Lung (tissue), 12 donors: Measurements from ENCODE around the gene TOMM40L. TPM values are rescaled to one million over a fixed set of nuclear protein-coding genes. Genes with fewer than 3 reads are reported as not detected.
"Not testable (repeated sequence)": the region's sequence is repeated elsewhere in the genome, so short reads cannot be mapped to it uniquely, and the experiment has no call there.

Experiments
- ATAC-seq: fragments of 200-7000 bp; cut with Tn5 transposase; one replicate; pipeline ENCODE4 v1.9.1; 2020; ENCODE audit warnings: moderate number of reproducible peaks; ENCODE audit not compliant: insufficient read depth, low FRiP score
- DNase-seq, 3 donors: peaks; one replicate each; pipeline ENCODE4 v3.0.0-alpha.2; 2013 to 2017
- H3K27ac ChIP-seq, 2 donors: one replicate each; pipeline ENCODE4 v1.5.1; 2013; ENCODE audit warnings: mild to moderate bottlenecking in 2 of 2, moderate library complexity in 2 of 2, control low read depth in 1 of 2, inconsistent platforms in 1 of 2, low read depth in 1 of 2, low read length in 1 of 2
- H3K27me3 ChIP-seq, 3 donors: one replicate each; pipeline ENCODE4 v1.5.1; 2013; ENCODE audit warnings: low read length in 2 of 3; ENCODE audit not compliant: control insufficient read depth in 3 of 3, insufficient read depth in 3 of 3
- H3K36me3 ChIP-seq, 4 donors: one replicate each; pipeline ENCODE4 v1.5.1; 2013; ENCODE audit warnings: low read length in 4 of 4, mild to moderate bottlenecking in 1 of 4, moderate library complexity in 1 of 4; ENCODE audit not compliant: control insufficient read depth in 4 of 4, insufficient read depth in 4 of 4
- H3K4me1 ChIP-seq, 5 donors: one replicate each; pipeline ENCODE4 v1.5.1; 2013; ENCODE audit warnings: low read length in 5 of 5, mild to moderate bottlenecking in 2 of 5, moderate library complexity in 1 of 5; ENCODE audit not compliant: control insufficient read depth in 5 of 5, insufficient read depth in 5 of 5
- H3K4me3 ChIP-seq: one replicate; pipeline ENCODE4 v1.5.1; 2013; ENCODE audit warnings: mild to moderate bottlenecking, control low read depth, moderate library complexity
- H3K9ac ChIP-seq, 2 donors: one replicate each; pipeline ENCODE4 v1.5.1; 2013; ENCODE audit warnings: low read length in 2 of 2, control low read depth in 1 of 2; ENCODE audit not compliant: insufficient read depth in 1 of 2
- H3K9me3 ChIP-seq, 4 donors: one replicate each; pipeline ENCODE4 v1.5.1; 2013; ENCODE audit warnings: low read length in 3 of 4, mild to moderate bottlenecking in 1 of 4, moderate library complexity in 1 of 4; ENCODE audit not compliant: control insufficient read depth in 4 of 4, insufficient read depth in 3 of 4
- WGBS, 2 donors: extraction: QIAGEN DNeasy Blood & Tissue Kit; methylation state at CpG; one replicate each; pipeline ENCODE4 v1.1.7; 2013; 5-methylcytosine and 5-hydroxymethylcytosine counted together
- polyA plus RNA-seq, 2 donors: library from polyadenylated mRNA; stranded (reverse); fragments of 200-250 nt; gene quantifications; one replicate each; pipeline ENCODE4 v1.2.1, GENCODE V29; 2013
- total RNA-seq, 2 donors: library from RNA; depleted of rRNA in 1 of 2; stranded (reverse); fragments of >200 nt in 1 of 2; gene quantifications; one replicate each; pipeline ENCODE4 v1.2.1, GENCODE V29; 2014 to 2021
- TF ChIP-seq, protein P1 (sequence below): IDR thresholded peaks from 2 replicates; pipeline ENCODE4 v1.5.1; 2012; ENCODE audit warnings: mild to moderate bottlenecking; ENCODE audit errors: control extremely low read depth, extremely low read depth
- donor health status: control.
- donor health status: control.
- donor health status: Bipolar disorder and iron deficiency.
- donor health status: healthy.
- donor health status: DM: yes; HTN: yes; CAD: no.

TOMM40L gene
- total and polyA plus RNA-seq, 4 donors: 4.9 to 13.0 (median 9.0) TPM

DNA sequence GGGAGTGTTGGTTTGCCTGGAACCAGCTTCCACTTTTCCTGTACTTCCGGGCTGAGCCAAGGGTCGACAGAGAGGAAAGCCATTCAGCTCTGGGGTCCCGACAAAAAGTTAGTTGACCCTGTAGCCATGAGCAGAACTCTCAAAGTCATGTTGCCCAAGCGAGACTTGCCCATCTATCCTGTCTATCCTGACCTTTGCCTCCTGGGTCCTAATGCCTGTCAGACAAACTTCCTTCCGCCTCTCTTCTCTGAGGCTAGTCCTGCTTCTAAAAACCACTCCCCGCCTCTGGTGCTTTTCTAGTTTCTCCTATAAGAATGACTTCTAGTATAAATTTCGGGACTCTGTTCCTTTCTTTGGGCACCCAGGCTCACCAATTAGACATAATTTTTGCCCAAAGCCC, 25.0 kb downstream of the TOMM40L start:
- no peak for ATAC-seq
- Histone ChIP-seq H3K4me1 (no peaks in the 10 kb centered on the region), H3K9ac (no peak overlapping the region), H3K4me3 (no peak overlapping the region), H3K27me3 (no peaks in the 10 kb centered on the region), H3K36me3 (no peaks in the 10 kb centered on the region), H3K27ac (no peak overlapping the region), H3K9me3 (no peaks in the 10 kb centered on the region)
- TF ChIP-seq, protein P1, sequence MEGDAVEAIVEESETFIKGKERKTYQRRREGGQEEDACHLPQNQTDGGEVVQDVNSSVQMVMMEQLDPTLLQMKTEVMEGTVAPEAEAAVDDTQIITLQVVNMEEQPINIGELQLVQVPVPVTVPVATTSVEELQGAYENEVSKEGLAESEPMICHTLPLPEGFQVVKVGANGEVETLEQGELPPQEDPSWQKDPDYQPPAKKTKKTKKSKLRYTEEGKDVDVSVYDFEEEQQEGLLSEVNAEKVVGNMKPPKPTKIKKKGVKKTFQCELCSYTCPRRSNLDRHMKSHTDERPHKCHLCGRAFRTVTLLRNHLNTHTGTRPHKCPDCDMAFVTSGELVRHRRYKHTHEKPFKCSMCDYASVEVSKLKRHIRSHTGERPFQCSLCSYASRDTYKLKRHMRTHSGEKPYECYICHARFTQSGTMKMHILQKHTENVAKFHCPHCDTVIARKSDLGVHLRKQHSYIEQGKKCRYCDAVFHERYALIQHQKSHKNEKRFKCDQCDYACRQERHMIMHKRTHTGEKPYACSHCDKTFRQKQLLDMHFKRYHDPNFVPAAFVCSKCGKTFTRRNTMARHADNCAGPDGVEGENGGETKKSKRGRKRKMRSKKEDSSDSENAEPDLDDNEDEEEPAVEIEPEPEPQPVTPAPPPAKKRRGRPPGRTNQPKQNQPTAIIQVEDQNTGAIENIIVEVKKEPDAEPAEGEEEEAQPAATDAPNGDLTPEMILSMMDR: no peak
- WGBS, 2 donors: 74 to 82% methylated on average over 7 of the region's 7 CpGs
- DNase-seq: no peak

DNA sequence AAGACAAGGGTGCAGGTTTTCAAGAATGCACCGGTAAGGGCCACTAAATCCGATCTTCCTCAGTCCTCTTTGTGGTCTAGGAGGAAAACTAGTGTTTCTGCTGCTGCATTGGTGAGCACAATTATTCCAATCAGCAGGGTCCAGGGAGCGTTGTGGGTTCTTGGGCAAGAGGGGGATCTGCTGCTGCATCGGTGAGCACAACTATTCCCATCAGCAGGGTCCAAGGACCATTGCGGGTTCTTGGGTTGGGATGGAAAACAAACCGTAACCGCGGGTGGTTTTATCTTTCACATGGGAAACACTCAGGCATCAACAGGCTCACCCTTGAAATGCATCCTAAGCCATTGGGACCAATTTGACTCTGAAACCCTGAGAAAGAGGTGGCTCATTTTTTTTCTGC, 25.7 kb downstream of the TOMM40L start:
- 97 to 98% methylated on average over 8 of the region's 8 CpGs for WGBS, 2 donors
- no peaks in the 10 kb centered on the region for H3K27me3 ChIP-seq
- TF ChIP-seq, protein P1: no peak
- H3K4me3 ChIP-seq: no peak overlapping the region
- DNase-seq (no peak), ATAC-seq (no peak)
- no peaks in the 10 kb centered on the region for H3K36me3 ChIP-seq
- peaks cover 0 to under 1% (median 0%) of the 10 kb centered on the region in 4 donors for H3K9me3 ChIP-seq
- no peak overlapping the region for H3K9ac ChIP-seq
- H3K4me1 ChIP-seq: no peaks in the 10 kb centered on the region
- H3K27ac ChIP-seq: no peak overlapping the region

DNA sequence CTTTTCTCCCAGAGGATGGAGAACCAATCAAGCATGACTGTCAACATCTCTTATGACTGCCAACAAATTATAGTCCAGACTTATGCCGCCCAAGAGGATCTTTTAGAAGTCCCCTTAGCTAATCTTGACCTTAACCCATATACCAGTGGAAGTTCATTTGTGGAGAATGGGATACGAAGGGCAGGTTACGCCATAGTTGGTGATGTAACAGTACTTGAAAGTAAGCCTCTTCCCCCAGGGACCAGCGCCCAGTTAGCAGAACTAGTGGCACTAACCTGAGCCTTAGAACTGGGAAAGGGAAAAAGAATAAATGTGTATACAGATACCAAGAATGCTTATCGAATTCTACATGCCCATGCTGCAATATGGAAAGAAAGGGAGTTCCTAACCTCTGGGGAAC, 29.4 kb downstream of the TOMM40L start:
- DNase-seq, H3K4me3 ChIP-seq, ATAC-seq, H3K27ac ChIP-seq, H3K4me1 ChIP-seq, H3K9ac ChIP-seq, H3K36me3 ChIP-seq: not testable (repeated sequence)
- H3K9me3 ChIP-seq: peaks cover 0 to 10% (median 2%) of the 10 kb centered on the region in 4 donors
- peaks cover 0 to 19% (median 16%) of the 10 kb centered on the region in 3 donors for H3K27me3 ChIP-seq
- WGBS, 2 donors: 55% methylated on average over 5 of the region's 5 CpGs

DNA sequence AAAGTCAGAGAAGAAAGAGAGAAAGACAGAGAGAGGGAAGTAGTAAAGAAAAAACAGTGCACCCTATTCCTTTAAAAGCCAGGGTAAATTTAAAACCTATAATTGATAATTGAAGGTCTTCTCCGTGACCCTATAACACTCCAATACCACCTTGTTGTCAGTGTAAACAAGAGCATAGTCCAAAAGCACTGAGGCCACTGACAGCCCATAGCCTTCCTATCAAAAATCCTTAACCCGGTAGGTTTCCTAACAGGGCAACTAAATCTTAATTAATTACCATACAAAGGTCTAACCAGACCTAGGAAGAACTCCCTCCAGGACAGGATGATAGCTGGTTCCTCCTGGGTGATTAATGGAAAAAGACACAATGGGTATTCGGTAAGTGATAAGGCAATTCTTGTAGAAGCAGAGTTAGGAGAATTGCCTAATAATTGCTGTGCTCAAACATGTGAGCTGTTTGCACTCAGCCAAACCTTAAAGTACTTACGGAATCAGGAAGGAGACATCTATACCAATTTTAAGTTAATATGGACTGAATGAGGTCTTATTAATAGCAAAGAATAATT, 30.2 kb downstream of the TOMM40L start:
- H3K4me1 ChIP-seq, DNase-seq, H3K27ac ChIP-seq, H3K36me3 ChIP-seq, H3K9ac ChIP-seq, H3K4me3 ChIP-seq, ATAC-seq: not testable (repeated sequence)
- 71 to 82% methylated on average over 4 of the region's 4 CpGs for WGBS, 2 donors
- peaks cover 0 to 21% (median 18%) of the 10 kb centered on the region in 3 donors for H3K27me3 ChIP-seq
- peaks cover 0 to 10% (median 2%) of the 10 kb centered on the region in 4 donors for H3K9me3 ChIP-seq

DNA sequence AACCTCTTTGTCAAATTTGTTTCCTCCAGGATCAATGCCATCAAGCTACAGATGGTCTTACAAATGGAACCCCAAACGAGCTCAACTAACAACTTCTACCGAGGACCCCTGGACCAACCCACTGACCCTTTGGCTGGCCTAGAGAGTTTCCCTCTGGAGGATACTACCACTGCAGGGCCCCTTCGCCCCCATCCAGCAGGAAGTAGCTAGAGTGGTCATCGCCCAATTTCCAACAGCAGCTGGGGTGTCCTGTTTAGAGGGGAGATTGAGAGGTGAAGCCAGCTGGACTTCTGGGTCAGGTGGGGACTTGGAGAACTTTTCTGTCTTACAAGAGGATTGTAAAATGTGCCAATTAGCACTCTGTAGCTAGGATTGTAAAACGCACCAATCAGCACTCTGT, 31.2 kb downstream of the TOMM40L start:
- DNase-seq, H3K36me3 ChIP-seq, H3K27ac ChIP-seq, H3K4me3 ChIP-seq, H3K9ac ChIP-seq, ATAC-seq, H3K4me1 ChIP-seq: not testable (repeated sequence)
- Histone ChIP-seq H3K9me3 (peaks cover 0 to 10% (median 2%) of the 10 kb centered on the region in 4 donors), H3K27me3 (peaks cover 0 to 23% (median 21%) of the 10 kb centered on the region in 3 donors)
- 95 to 99% methylated on average over 5 of the region's 5 CpGs for WGBS, 2 donors
